Stimulated activated CD8-positive, alpha-beta memory T cell treated with anti-CD3 and anti-CD28 coated beads, Interleukin-12 subunit alpha, Interleukin-12 subunit beta, amount 100 ng/mL, for 1 hour (primary cell): ENCODE measurements around the gene OVCA2.

Experiments used
- DNase-seq: peaks from one replicate; pipeline ENCODE4 v3.0.0-alpha.2; 2020; ENCODE audit warnings: low read depth

The OVCA2 gene

GRCh38 chr17:2013994-2014317 is 27.9 kb upstream of the OVCA2 start:
- DNase-seq, result no peak

- DNase-seq, result no peak
Observed at GRCh38 chr17:2015314-2015713, 26.5 kb upstream of the OVCA2 start.

DNA sequence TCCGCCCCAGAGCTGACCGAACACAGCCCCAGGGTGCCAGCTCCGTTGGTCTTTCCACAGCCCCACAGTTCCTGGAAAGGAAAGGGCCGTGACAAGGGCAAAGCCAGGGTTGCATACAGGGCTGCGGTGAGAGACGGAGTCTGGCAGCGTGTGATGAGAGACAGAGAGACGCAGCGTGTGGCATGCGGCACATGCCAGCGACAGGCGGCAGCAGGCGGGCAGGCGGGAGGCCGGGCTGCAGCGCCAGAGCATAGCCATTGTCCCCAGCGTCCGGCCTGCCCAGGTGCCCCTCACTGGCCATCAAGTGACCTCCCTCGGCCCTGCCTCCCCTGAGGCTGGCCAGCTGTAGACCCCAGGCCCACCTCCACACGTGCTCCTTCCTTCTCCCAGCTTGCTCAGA is 25.3 kb upstream of the OVCA2 start:
- DNase-seq, result no peak

DNA sequence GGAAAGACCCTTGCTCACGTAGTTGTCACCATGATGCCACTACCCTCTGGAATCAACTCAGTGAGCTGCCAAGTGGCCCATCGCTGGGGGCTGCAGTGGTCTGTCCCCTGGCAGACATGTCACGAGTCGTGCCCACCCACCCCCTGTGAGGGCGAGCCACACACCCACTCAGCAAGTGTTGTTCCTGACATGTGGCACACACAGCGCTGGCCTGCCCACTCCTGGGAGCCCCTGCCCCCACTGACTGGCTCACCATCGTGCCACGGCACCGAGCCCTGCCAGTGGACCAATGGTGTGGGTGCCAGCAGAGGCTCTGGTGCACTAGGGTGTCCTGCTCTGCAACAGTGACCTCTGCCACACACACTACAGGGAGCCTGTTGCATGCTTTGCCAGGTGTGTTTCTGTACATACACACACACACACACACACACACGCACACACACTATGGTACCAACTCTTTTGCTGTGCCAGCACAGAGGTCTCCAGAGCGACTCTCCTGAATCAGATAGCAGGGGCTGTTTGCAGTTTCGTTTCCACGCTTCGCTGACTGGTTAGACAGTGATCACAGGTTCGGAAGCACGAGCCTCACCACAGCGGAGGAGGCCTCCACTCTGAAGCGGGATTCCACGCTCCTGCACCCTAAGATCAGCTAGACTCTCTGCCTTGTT is 24.4 kb upstream of the OVCA2 start:
- no peak for DNase-seq

DNA sequence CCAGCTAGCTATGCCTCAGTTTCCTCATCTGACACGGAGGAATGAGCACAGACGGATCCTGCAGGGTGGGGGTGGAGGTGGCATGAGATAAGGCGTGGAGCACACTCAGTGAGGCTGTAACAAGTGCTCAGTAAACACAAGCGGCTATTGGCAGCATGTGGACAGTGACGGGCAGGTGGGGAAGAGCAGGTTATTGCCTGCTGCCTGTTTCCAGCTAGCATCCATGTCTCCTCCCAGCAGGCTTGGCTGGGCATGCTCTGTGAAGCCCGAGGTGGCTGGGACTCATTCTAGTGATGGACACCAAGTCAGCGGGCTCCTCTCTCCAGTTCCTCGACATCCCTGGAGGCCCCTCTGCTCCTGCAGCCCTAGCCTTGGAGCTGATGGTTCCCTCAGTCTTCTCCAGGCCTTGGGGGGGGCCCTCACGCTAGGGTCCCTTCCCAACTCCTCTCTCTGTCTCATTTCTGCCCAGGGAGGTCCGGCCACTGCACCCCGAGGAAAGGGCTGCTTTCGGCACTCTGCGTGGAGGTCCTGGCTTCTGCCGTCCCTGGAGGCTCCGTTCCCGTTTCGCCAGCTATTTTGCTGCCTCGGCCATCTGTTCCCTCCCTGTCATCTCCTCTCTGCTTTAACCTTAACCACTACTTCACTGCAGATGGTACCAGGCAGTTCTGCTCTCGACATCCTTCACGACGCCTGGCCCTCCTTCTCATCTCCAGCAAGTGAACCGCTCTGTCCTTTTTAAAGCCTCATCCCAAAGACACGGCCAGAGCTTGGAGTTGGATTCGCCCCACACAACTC is 22.9 kb upstream of the OVCA2 start:
- no peak for DNase-seq

DNA sequence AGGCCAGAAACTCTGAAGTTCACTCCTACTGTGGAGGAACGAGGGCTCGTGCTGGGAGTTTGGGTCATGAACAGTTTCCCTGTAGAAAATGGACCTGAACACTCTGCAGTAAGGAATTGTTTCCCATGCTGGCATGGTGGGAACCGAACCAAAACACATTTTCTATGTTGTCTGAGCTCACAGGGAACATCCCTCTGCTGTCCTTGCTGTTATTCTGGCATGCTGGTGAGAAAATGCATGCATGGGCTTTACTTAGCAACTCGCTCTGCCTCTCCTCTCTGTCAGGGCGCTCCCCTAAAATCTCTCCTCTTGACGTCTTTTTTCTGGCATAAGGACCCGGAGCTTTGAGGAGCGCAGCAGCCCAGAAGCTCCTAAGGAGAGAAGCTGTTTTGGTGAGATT is 22.1 kb upstream of the OVCA2 start:
- no peak for DNase-seq

- DNase-seq, result no peak
Observed at GRCh38 chr17:2020721-2021120, 21.1 kb upstream of the OVCA2 start.

GRCh38 chr17:2022647-2023240 is 19.1 kb upstream of the OVCA2 start:
- no peak for DNase-seq

DNA sequence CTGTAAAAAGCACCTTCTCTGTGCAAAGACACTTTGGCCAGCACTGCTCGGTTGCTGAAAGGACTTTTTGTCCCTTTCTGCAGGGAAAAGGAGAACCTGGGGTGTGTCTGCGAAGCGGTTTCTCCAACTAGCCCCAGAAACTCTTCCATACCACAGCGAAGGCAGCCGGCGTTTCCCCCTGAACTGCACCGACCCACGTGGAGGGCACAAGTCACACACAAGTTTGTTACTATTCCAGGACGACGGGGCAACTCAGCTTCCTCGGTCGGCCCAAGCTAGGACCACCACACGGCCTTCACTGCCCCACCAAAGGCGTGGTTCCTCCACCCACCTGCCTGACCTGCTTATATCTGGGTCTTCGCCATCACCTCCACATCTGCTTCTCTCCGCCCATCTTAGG is 18.6 kb upstream of the OVCA2 start:
- no peak for DNase-seq

- no peak for DNase-seq
Observed at GRCh38 chr17:2023692-2024571, 17.9 kb upstream of the OVCA2 start.

GRCh38 chr17:2024572-2025219 is 17.1 kb upstream of the OVCA2 start:
- no peak for DNase-seq

GRCh38 chr17:2025220-2025621 is 16.6 kb upstream of the OVCA2 start, which contains the start of gene RTN4RL1:
RTN4RL1 (minus strand) TSS chr17:2025334; CDS start chr17:2024865, 469 bp downstream.
- peak; percentile 49 for DNase-seq

- DNase-seq, result no peak
Observed at GRCh38 chr17:2025622-2026309, 16.1 kb upstream of the OVCA2 start.

- no peak for DNase-seq
Observed at GRCh38 chr17:2027528-2028233, 14.1 kb upstream of the OVCA2 start.

GRCh38 chr17:2028234-2028614 is 13.6 kb upstream of the OVCA2 start:
- DNase-seq, result no peak

DNA sequence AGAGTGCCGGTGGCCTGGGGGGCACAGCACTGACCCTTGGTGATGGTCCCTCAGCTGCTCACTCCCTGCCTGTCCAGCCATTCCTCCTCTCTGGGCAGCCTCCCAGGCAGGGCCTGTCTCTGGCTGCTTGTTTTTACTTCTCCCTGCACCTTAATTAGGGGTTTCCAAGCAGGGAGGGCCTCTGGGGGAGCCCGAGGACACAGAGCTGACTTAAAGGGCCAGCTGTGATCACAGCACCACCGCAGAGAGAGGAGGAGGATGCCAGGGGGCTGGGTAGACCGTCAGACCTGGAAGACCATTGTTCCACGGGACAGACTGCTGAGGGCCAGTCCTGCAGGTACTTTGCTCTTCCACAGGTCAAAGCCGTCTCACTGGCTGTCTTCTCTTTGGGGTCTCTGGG is 13.1 kb upstream of the OVCA2 start:
- DNase-seq, result no peak

GRCh38 chr17:2029911-2030778 is 11.7 kb upstream of the OVCA2 start, which contains the start of gene DPH1:
DPH1 (plus strand) TSS chr17:2030153; CDS start chr17:2030170, 17 bp downstream.
- peak; percentile 75 for DNase-seq

DNA sequence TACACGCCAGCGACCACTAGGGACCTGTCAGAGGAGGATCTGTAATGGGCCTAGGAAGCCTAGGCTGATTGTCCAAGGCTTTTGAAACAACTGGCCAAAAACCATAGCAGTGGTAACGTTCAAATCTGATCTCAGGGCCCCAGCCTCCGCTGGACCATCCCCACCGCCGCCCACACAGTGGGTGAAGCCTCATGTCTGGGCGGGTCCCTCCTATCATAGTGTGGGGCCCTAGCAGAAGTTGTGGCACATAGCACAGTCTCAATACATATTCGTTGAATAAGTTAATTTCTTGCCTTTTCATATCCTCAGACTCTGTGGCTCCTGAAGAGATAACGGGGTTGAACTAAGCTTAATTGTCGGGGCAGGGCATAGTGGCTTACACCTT is 11.1 kb upstream of the OVCA2 start:
- DNase-seq, result no peak

DNA sequence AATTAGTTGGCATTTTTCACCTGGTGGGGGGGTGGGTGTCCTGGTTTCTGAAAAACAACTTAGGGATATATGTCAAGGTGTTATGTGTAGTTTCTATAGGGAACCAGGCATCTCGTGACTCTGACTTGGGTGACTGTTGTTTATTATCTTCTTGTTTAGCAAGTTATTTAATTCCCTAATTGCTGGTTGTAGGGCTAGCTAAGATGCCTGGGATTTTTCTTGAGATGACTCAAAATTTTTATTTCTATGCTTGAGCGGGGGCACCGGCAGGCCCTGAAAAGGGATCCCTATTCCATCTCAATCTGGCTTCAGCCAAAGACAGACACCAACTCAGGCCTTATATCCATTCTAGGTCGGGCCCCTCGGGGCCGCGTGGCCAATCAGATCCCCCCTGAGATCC is 8.7 kb upstream of the OVCA2 start:
- no peak for DNase-seq

DNA sequence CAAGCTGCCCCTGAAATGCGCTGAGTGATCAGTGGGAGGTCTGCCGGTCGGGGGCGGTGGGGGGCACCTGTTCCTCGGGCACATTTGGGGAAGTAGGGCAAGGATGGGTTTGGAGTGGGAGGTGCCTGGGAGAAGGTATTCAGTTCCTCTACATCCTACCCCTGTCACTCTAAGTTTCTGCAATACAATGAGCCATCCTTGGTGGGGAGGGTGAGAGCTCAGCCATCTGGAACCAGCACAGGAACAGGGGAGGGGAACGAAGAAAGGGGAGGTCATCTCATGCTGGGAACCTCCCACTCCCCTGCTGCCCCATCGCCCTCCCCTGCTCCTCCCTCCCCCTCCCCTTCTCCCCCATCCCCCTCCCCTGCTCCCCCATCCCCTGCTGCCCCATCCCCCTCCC is 7.7 kb upstream of the OVCA2 start:
- DNase-seq, result no peak
